Measurements from ENCODE around the gene C22orf23. TPM values are rescaled to one million over a fixed set of nuclear protein-coding genes. Genes with fewer than 3 reads are reported as not detected.

C22orf23 gene
- total RNA-seq, 1 donor = 0.72 TPM

DNA sequence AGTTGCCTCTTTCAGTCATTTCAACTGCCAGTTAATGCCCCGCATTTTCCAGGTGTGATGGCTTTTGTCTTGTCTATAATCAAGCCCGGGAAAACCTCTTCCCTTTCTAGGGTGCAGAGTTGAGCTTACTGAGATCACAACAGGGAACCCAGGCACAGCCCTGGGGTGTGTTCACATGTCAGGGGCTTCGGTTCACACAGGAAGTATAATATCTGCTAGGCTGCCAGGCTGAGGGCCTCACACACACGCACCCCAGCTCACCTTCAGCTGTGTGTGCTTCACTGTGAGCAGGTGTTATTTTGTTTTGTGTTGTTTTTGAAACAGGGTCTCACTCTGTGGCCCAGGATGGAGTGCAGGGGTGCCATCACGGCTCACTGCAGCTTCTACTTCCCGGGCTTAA lies 40.6 kb upstream of the C22orf23 start:
- no peaks in the 10 kb centered on the region for H3K79me2 ChIP-seq (ENCODE audit: insufficient read depth, low read length)
- no peaks in the 10 kb centered on the region for H3K27me3 ChIP-seq (ENCODE audit: insufficient read depth, low read length)
- H3K27ac ChIP-seq (ENCODE audit: low read depth, low read length) = no peak overlapping the region
- no peaks in the 10 kb centered on the region for H3K9me3 ChIP-seq (ENCODE audit: low read depth, low read length)
- DNase-seq (ENCODE audit: insufficient read length, low spot score, missing footprints) = peak; percentile 62
- H3K36me3 ChIP-seq (ENCODE audit: insufficient read depth, low read length) = no peaks in the 10 kb centered on the region
- H4K20me1 ChIP-seq (ENCODE audit: insufficient read depth, low read length) = no peaks in the 10 kb centered on the region
- no peak overlapping the region for H3K4me2 ChIP-seq (ENCODE audit: insufficient read depth, low read length)
- no peak overlapping the region for H3K4me3 ChIP-seq (ENCODE audit: insufficient read depth, low read length)
- TF ChIP-seq, protein P1, sequence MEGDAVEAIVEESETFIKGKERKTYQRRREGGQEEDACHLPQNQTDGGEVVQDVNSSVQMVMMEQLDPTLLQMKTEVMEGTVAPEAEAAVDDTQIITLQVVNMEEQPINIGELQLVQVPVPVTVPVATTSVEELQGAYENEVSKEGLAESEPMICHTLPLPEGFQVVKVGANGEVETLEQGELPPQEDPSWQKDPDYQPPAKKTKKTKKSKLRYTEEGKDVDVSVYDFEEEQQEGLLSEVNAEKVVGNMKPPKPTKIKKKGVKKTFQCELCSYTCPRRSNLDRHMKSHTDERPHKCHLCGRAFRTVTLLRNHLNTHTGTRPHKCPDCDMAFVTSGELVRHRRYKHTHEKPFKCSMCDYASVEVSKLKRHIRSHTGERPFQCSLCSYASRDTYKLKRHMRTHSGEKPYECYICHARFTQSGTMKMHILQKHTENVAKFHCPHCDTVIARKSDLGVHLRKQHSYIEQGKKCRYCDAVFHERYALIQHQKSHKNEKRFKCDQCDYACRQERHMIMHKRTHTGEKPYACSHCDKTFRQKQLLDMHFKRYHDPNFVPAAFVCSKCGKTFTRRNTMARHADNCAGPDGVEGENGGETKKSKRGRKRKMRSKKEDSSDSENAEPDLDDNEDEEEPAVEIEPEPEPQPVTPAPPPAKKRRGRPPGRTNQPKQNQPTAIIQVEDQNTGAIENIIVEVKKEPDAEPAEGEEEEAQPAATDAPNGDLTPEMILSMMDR (IDR thresholded peaks at IDR 0.05; ENCODE audit: extremely low read depth, low read depth, low read length) = no peak
- H3K4me1 ChIP-seq (ENCODE audit: insufficient read depth, low read length) = no peaks in the 10 kb centered on the region
- H2AFZ ChIP-seq (ENCODE audit: low read length) = no peak overlapping the region

DNA sequence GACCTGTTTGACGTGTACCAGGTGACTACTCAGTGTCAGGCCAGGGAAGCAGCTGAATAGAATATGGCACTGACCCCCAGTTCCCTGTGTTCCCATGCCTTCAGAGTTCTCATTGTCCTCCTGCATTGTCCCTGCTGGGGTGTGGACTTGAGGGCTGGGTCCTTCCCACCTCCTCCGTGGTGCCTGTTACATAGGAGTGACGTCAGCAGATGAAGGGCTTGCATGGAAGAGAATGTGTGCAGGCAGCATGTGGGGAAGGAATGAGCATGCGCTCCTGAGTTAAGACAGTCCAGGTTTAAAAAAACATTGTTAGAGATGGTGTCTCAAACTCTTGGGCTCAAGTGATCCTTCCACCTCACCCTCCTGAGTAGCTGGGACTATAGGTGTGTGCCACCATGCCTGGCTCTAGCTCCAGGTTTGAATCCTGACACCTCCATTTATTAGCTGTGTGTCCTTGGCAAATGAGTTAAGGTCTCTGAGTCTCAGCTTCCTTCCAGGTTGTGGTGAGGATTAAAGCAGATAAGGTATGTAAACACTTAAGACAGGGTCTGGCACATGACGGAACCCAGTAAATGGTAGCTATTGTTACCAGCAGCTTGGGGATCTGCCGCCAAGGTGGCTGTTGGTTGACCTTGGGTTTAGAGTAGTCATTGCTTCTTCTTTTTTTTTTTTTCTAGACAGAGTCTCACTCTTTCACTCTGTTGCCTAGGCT lies 38.5 kb upstream of the C22orf23 start:
- H3K4me3 ChIP-seq (ENCODE audit: insufficient read depth, low read length) = no peak overlapping the region
- H3K27ac ChIP-seq (ENCODE audit: low read depth, low read length) = no peak overlapping the region
- no peaks in the 10 kb centered on the region for H3K4me1 ChIP-seq (ENCODE audit: insufficient read depth, low read length)
- no peaks in the 10 kb centered on the region for H3K27me3 ChIP-seq (ENCODE audit: insufficient read depth, low read length)
- no peak overlapping the region for H3K4me2 ChIP-seq (ENCODE audit: insufficient read depth, low read length)
- no peaks in the 10 kb centered on the region for H3K36me3 ChIP-seq (ENCODE audit: insufficient read depth, low read length)
- no peak overlapping the region for H2AFZ ChIP-seq (ENCODE audit: low read length)
- no peaks in the 10 kb centered on the region for H4K20me1 ChIP-seq (ENCODE audit: insufficient read depth, low read length)
- no peaks in the 10 kb centered on the region for H3K79me2 ChIP-seq (ENCODE audit: insufficient read depth, low read length)
- H3K9me3 ChIP-seq (ENCODE audit: low read depth, low read length) = no peaks in the 10 kb centered on the region
- TF ChIP-seq, protein P1 (IDR thresholded peaks at IDR 0.05; ENCODE audit: extremely low read depth, low read depth, low read length) = no peak
- DNase-seq (ENCODE audit: insufficient read length, low spot score, missing footprints) = peak; percentile 62

DNA sequence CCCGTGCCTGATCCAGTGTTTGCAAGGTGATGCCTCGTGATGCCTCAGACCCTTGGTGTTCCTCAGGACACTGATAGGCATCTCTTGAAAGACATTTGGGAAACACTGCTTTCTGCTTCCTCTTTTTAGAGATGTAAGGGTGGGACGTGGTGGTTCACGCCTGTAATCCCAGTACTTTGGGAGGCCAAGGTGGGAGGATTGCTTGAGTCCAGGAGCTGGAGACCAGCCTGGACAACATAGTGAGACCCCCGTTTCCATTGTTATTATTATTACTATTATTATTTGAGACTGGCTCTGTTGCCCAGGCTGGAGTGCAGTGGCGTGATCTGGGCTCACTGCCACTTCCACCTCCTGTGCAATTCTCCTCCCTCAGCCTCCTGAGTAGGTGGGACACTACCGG lies 37.5 kb upstream of the C22orf23 start:
- Histone ChIP-seq H3K27me3 (ENCODE audit: insufficient read depth, low read length) (no peaks in the 10 kb centered on the region), H3K4me2 (ENCODE audit: insufficient read depth, low read length) (no peak overlapping the region), H3K36me3 (ENCODE audit: insufficient read depth, low read length) (no peaks in the 10 kb centered on the region), H3K4me3 (ENCODE audit: insufficient read depth, low read length) (no peak overlapping the region), H3K4me1 (ENCODE audit: insufficient read depth, low read length) (no peaks in the 10 kb centered on the region), H3K27ac (ENCODE audit: low read depth, low read length) (no peak overlapping the region), H4K20me1 (ENCODE audit: insufficient read depth, low read length) (no peaks in the 10 kb centered on the region), H3K79me2 (ENCODE audit: insufficient read depth, low read length) (no peaks in the 10 kb centered on the region), H2AFZ (ENCODE audit: low read length) (no peak overlapping the region), H3K9me3 (ENCODE audit: low read depth, low read length) (no peaks in the 10 kb centered on the region)
- DNase-seq (ENCODE audit: insufficient read length, low spot score, missing footprints) = peak; percentile 53
- TF ChIP-seq, protein P1 (IDR thresholded peaks at IDR 0.05; ENCODE audit: extremely low read depth, low read depth, low read length) = no peak

DNA sequence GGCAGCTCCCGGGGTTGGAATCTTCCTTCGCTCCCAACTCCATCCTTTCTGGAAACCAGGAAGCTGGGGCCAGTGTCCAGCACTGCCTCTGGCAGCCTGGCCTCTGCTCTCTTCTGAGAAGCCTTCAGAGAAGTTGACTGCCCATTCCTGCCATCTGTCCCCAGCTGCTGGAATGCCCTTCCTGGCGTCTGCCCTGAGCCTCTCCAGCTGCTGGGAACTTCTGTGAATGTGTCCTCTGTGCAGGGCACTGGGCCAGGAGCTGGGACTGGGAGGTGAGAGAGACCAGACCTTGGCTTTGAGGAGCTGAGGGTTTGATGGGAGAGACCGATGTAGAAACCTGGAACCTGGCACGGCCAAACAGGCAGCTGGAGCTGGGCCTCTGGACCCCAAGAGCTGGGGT lies 36.9 kb upstream of the C22orf23 start:
- TF ChIP-seq, protein P1 (IDR thresholded peaks at IDR 0.05; ENCODE audit: extremely low read depth, low read depth, low read length) = no peak
- H2AFZ ChIP-seq (ENCODE audit: low read length) = no peak overlapping the region
- H3K36me3 ChIP-seq (ENCODE audit: insufficient read depth, low read length) = no peaks in the 10 kb centered on the region
- H3K79me2 ChIP-seq (ENCODE audit: insufficient read depth, low read length) = no peaks in the 10 kb centered on the region
- H3K4me3 ChIP-seq (ENCODE audit: insufficient read depth, low read length) = no peak overlapping the region
- H3K9me3 ChIP-seq (ENCODE audit: low read depth, low read length) = no peaks in the 10 kb centered on the region
- no peaks in the 10 kb centered on the region for H4K20me1 ChIP-seq (ENCODE audit: insufficient read depth, low read length)
- no peaks in the 10 kb centered on the region for H3K27me3 ChIP-seq (ENCODE audit: insufficient read depth, low read length)
- DNase-seq (ENCODE audit: insufficient read length, low spot score, missing footprints) = no peak
- no peaks in the 10 kb centered on the region for H3K4me1 ChIP-seq (ENCODE audit: insufficient read depth, low read length)
- no peak overlapping the region for H3K4me2 ChIP-seq (ENCODE audit: insufficient read depth, low read length)
- no peak overlapping the region for H3K27ac ChIP-seq (ENCODE audit: low read depth, low read length)

Data from osteoblast (primary cell).